ENCODE data around the gene PIEZO1.

- TF ChIP-seq CTCF (IDR thresholded peaks at IDR 0.05) (no peak), POLR2A (IDR thresholded peaks at IDR 0.05) (no peak)
Measured at GRCh38 chr16:88725609-88726407, 59.2 kb downstream of the PIEZO1 start.

Data from lower leg skin (tissue), 3 donors.